Epithelial cell of esophagus (primary cell): Measurements from ENCODE around the gene NMB.

Experiments
- DNase-seq: peaks from one replicate; pipeline ENCODE4 v3.0.0; 2010; ENCODE audit warnings: low read depth
- H3K4me3 ChIP-seq: 2 replicates; pipeline ENCODE4 v1.5.1; 2011; ENCODE audit warnings: mild to moderate bottlenecking, low read length, control low read depth
- CTCF ChIP-seq: IDR thresholded peaks from 2 replicates; pipeline ENCODE4 v1.5.1; 2011; ENCODE audit warnings: low read depth, mild to moderate bottlenecking, low read length, control low read depth, inconsistent platforms; ENCODE audit not compliant: insufficient read depth; ENCODE audit errors: missing control alignments

NMB gene

DNA sequence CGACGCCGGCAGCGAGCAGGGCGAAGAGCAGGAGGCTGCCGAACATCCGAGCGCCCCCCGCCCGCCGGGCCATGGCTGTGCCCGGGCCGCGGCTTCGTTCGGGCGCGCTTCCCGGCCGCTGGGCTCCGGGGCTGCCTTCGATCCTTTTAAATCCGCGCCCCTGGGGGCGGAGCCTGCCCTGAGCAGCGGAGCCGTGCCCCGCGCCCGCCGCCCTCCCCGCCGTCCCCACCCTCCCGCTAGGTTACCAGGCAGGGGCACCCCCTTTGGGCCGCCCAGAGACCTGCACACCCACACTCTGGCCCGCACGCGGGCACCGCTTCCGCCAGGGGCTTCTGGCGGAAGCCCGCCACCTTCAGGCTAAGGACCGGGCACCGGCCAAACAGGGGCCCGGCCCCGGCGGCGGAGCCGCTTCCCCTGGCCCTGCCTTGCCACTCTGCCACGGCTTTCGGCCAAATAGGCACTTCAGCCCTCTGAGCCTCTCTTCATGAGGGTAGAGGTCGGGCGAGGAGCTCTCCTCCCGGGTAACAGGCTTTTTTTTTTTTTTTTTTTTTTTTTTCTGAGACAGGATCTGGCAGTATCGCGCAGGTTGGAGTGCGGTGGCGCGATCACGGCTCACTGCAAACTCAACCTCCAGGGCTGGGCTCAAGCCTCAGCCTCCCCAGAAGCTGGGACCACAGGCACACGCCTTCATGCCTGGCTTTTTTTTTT is at the start of gene NMB:
TSS of gene NMB (minus strand) at position 120 of the 708 bp plus-strand sequence. CDS start at position 73, 47 bp downstream.
- peak; percentile 68 for DNase-seq
- TF ChIP-seq CTCF = peak; percentile 41
- H3K4me3 ChIP-seq = peak within 1 kb of the TSS; percentile 48

GRCh38 chr15:84703808-84704207 is 45.8 kb upstream of the NMB start:
- no peak for TF ChIP-seq CTCF
- no peak overlapping the region for H3K4me3 ChIP-seq
- DNase-seq = no peak

GRCh38 chr15:84702961-84703482 is 45.0 kb upstream of the NMB start:
- TF ChIP-seq CTCF = no peak
- DNase-seq = no peak
- H3K4me3 ChIP-seq = no peak overlapping the region

GRCh38 chr15:84699538-84700191 is 41.7 kb upstream of the NMB start:
- H3K4me3 ChIP-seq = no peak overlapping the region
- no peak for TF ChIP-seq CTCF
- DNase-seq = no peak

- no peak overlapping the region for H3K4me3 ChIP-seq
Measured at GRCh38 chr15:84697236-84697990, 39.4 kb upstream of the NMB start.

GRCh38 chr15:84696757-84697156 is 38.8 kb upstream of the NMB start:
- TF ChIP-seq CTCF = no peak
- no peak for DNase-seq

More at GRCh38 chr15:84697236-84697990, 39.4 kb upstream of the NMB start:
- no peak for DNase-seq
- TF ChIP-seq CTCF = no peak

More at GRCh38 chr15:84696757-84697156, 38.8 kb upstream of the NMB start:
- no peak overlapping the region for H3K4me3 ChIP-seq
